Activated T-helper 9 cell treated with anti-CD3 and anti-CD28 coated beads, Interleukin-2, amount 50 U/mL, for 16 hours (primary cell): Measurements from ENCODE around the gene PRKN.

Experiments
- DNase-seq: peaks from one replicate; pipeline ENCODE4 v3.0.0-alpha.2; 2020; ENCODE audit warnings: low read depth

PRKN gene

GRCh38 chr6:161658211-161658610, 1069.4 kb downstream of the PRKN start:
- no peak for DNase-seq

GRCh38 chr6:161654209-161654608, 1073.4 kb downstream of the PRKN start:
- DNase-seq: no peak

GRCh38 chr6:161651949-161652348, 1075.6 kb downstream of the PRKN start:
- DNase-seq: no peak

GRCh38 chr6:161649841-161650240, 1077.7 kb downstream of the PRKN start:
- no peak for DNase-seq

- DNase-seq: no peak
Measured at GRCh38 chr6:161649068-161649467, 1078.5 kb downstream of the PRKN start.

- DNase-seq: no peak
Measured at GRCh38 chr6:161647234-161647633, 1080.3 kb downstream of the PRKN start.

GRCh38 chr6:161644521-161644920, 1083.0 kb downstream of the PRKN start:
- no peak for DNase-seq

- no peak for DNase-seq
Measured at GRCh38 chr6:161641175-161641574, 1086.4 kb downstream of the PRKN start.

- no peak for DNase-seq
Measured at GRCh38 chr6:161639772-161640171, 1087.8 kb downstream of the PRKN start.

- no peak for DNase-seq
Measured at GRCh38 chr6:161637658-161638057, 1089.9 kb downstream of the PRKN start.

- no peak for DNase-seq
Measured at GRCh38 chr6:161636882-161637430, 1090.6 kb downstream of the PRKN start.

- no peak for DNase-seq
Measured at GRCh38 chr6:161635975-161636374, 1091.6 kb downstream of the PRKN start.

- DNase-seq: no peak
Measured at GRCh38 chr6:161634916-161635315, 1092.7 kb downstream of the PRKN start.

GRCh38 chr6:161631676-161632194, 1095.8 kb downstream of the PRKN start:
- no peak for DNase-seq

- DNase-seq: no peak
Measured at GRCh38 chr6:161630674-161631073, 1096.9 kb downstream of the PRKN start.

- no peak for DNase-seq
Measured at GRCh38 chr6:161626132-161626676, 1101.4 kb downstream of the PRKN start.

- DNase-seq: no peak
Measured at GRCh38 chr6:161624111-161624510, 1103.5 kb downstream of the PRKN start.

- no peak for DNase-seq
Measured at GRCh38 chr6:161622779-161623178, 1104.8 kb downstream of the PRKN start.

- no peak for DNase-seq
Measured at GRCh38 chr6:161618831-161619454, 1108.6 kb downstream of the PRKN start.

- DNase-seq: no peak
Measured at GRCh38 chr6:161613711-161614110, 1113.9 kb downstream of the PRKN start.

GRCh38 chr6:161608771-161609170, 1118.8 kb downstream of the PRKN start:
- no peak for DNase-seq

- no peak for DNase-seq
Measured at GRCh38 chr6:161607696-161608297, 1119.8 kb downstream of the PRKN start.

GRCh38 chr6:161602359-161602758, 1125.2 kb downstream of the PRKN start:
- DNase-seq: no peak
